ENCODE results near the gene FAM210A.

The FAM210A gene

GRCh38 chr18:13623871-13624270 is 102.5 kb downstream of the FAM210A start:
- H3K27me3 ChIP-seq (ENCODE audit: control insufficient read depth, insufficient read depth, low read length), result no peaks in the 10 kb centered on the region
- TF ChIP-seq CTCF (IDR thresholded peaks at IDR 0.05), result no peak
- no peak overlapping the region for H3K27ac ChIP-seq

GRCh38 chr18:13623348-13623747 is 103.0 kb downstream of the FAM210A start:
- TF ChIP-seq CTCF (IDR thresholded peaks at IDR 0.05), result no peak
- H3K9me3 ChIP-seq (ENCODE audit: control insufficient read depth, low read length), result no peaks in the 10 kb centered on the region
- H3K9ac ChIP-seq, result no peak overlapping the region
- H3K36me3 ChIP-seq (ENCODE audit: control insufficient read depth, insufficient read depth, low read length), result no peaks in the 10 kb centered on the region
- H3K4me1 ChIP-seq, result no peaks in the 10 kb centered on the region
- H3K27ac ChIP-seq, result no peak overlapping the region
- no peaks in the 10 kb centered on the region for H3K79me2 ChIP-seq
- H3K4me2 ChIP-seq (ENCODE audit: low read length), result no peak overlapping the region
- H3K27me3 ChIP-seq (ENCODE audit: control insufficient read depth, insufficient read depth, low read length), result no peaks in the 10 kb centered on the region
- no peak overlapping the region for H2AFZ ChIP-seq
- H3K4me3 ChIP-seq (ENCODE audit: low read depth, low read length), result no peak overlapping the region

More at GRCh38 chr18:13623871-13624270, 102.5 kb downstream of the FAM210A start:
- Histone ChIP-seq H3K4me1 (no peaks in the 10 kb centered on the region), H3K36me3 (ENCODE audit: control insufficient read depth, insufficient read depth, low read length) (no peaks in the 10 kb centered on the region), H2AFZ (no peak overlapping the region), H3K79me2 (no peaks in the 10 kb centered on the region), H3K9ac (no peak overlapping the region), H3K4me3 (ENCODE audit: low read depth, low read length) (no peak overlapping the region), H3K9me3 (ENCODE audit: control insufficient read depth, low read length) (no peaks in the 10 kb centered on the region), H3K4me2 (ENCODE audit: low read length) (no peak overlapping the region)

- no peaks in the 10 kb centered on the region for H3K36me3 ChIP-seq (ENCODE audit: control insufficient read depth, insufficient read depth, low read length)
- no peak overlapping the region for H3K4me3 ChIP-seq (ENCODE audit: low read depth, low read length)
- H3K9ac ChIP-seq, result no peak overlapping the region
- no peak for TF ChIP-seq CTCF (IDR thresholded peaks at IDR 0.05)
- no peaks in the 10 kb centered on the region for H3K4me1 ChIP-seq
- no peak overlapping the region for H3K4me2 ChIP-seq (ENCODE audit: low read length)
- no peaks in the 10 kb centered on the region for H3K79me2 ChIP-seq
- H3K27ac ChIP-seq, result no peak overlapping the region
- no peaks in the 10 kb centered on the region for H3K27me3 ChIP-seq (ENCODE audit: control insufficient read depth, insufficient read depth, low read length)
- no peak overlapping the region for H2AFZ ChIP-seq
- H3K9me3 ChIP-seq (ENCODE audit: control insufficient read depth, low read length), result no peaks in the 10 kb centered on the region
Observed at GRCh38 chr18:13622751-13623150, 103.6 kb downstream of the FAM210A start.

GRCh38 chr18:13621886-13622619 is 104.3 kb downstream of the FAM210A start:
- no peak overlapping the region for H3K4me2 ChIP-seq (ENCODE audit: low read length)
- no peak overlapping the region for H3K4me3 ChIP-seq (ENCODE audit: low read depth, low read length)
- no peaks in the 10 kb centered on the region for H3K27me3 ChIP-seq (ENCODE audit: control insufficient read depth, insufficient read depth, low read length)
- H3K4me1 ChIP-seq, result no peaks in the 10 kb centered on the region
- no peaks in the 10 kb centered on the region for H3K9me3 ChIP-seq (ENCODE audit: control insufficient read depth, low read length)
- no peak for TF ChIP-seq CTCF (IDR thresholded peaks at IDR 0.05)
- no peak overlapping the region for H2AFZ ChIP-seq
- no peak overlapping the region for H3K27ac ChIP-seq
- H3K9ac ChIP-seq, result no peak overlapping the region
- H3K36me3 ChIP-seq (ENCODE audit: control insufficient read depth, insufficient read depth, low read length), result no peaks in the 10 kb centered on the region
- no peaks in the 10 kb centered on the region for H3K79me2 ChIP-seq

GRCh38 chr18:13621446-13621849 is 104.9 kb downstream of the FAM210A start:
- no peak overlapping the region for H3K9ac ChIP-seq

More at GRCh38 chr18:13621446-13621849, 104.9 kb downstream of the FAM210A start:
- H2AFZ ChIP-seq, result no peak overlapping the region
- H3K36me3 ChIP-seq (ENCODE audit: control insufficient read depth, insufficient read depth, low read length), result no peaks in the 10 kb centered on the region
- H3K4me1 ChIP-seq, result no peaks in the 10 kb centered on the region
- H3K79me2 ChIP-seq, result no peaks in the 10 kb centered on the region
- no peak for TF ChIP-seq CTCF (IDR thresholded peaks at IDR 0.05)
- H3K9me3 ChIP-seq (ENCODE audit: control insufficient read depth, low read length), result no peaks in the 10 kb centered on the region
- H3K4me3 ChIP-seq (ENCODE audit: low read depth, low read length), result no peak overlapping the region
- no peaks in the 10 kb centered on the region for H3K27me3 ChIP-seq (ENCODE audit: control insufficient read depth, insufficient read depth, low read length)
- H3K4me2 ChIP-seq (ENCODE audit: low read length), result no peak overlapping the region
- no peak overlapping the region for H3K27ac ChIP-seq
